Subcutaneous adipose tissue (tissue), 4 donors: ENCODE measurements around the gene CA12. TPM values are rescaled to one million over a fixed set of nuclear protein-coding genes. Genes with fewer than 3 reads are reported as not detected.

Source experiments
- total RNA-seq, 4 donors: library from RNA; depleted of rRNA; stranded (reverse); fragments of >200 nt; gene quantifications; one replicate each; pipeline ENCODE4 v1.1.0, GENCODE V29; 2016
- TF ChIP-seq, protein P1 (sequence below): fragments of 450-650 bp; IDR thresholded peaks from one replicate; pipeline ENCODE4 v1.5.1; 2016; ENCODE audit warnings: low read depth, mild to moderate bottlenecking, control low read depth, antibody characterized with exemption, moderate library complexity

Gene CA12
- total RNA-seq, 4 donors from 2014 or later = 1.5 to 16.3 (median 3.7) TPM

GRCh38 chr15:63391669-63392360 lies 10.2 kb upstream of the CA12 start:
- TF ChIP-seq, protein P1, sequence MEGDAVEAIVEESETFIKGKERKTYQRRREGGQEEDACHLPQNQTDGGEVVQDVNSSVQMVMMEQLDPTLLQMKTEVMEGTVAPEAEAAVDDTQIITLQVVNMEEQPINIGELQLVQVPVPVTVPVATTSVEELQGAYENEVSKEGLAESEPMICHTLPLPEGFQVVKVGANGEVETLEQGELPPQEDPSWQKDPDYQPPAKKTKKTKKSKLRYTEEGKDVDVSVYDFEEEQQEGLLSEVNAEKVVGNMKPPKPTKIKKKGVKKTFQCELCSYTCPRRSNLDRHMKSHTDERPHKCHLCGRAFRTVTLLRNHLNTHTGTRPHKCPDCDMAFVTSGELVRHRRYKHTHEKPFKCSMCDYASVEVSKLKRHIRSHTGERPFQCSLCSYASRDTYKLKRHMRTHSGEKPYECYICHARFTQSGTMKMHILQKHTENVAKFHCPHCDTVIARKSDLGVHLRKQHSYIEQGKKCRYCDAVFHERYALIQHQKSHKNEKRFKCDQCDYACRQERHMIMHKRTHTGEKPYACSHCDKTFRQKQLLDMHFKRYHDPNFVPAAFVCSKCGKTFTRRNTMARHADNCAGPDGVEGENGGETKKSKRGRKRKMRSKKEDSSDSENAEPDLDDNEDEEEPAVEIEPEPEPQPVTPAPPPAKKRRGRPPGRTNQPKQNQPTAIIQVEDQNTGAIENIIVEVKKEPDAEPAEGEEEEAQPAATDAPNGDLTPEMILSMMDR = no peak

DNA sequence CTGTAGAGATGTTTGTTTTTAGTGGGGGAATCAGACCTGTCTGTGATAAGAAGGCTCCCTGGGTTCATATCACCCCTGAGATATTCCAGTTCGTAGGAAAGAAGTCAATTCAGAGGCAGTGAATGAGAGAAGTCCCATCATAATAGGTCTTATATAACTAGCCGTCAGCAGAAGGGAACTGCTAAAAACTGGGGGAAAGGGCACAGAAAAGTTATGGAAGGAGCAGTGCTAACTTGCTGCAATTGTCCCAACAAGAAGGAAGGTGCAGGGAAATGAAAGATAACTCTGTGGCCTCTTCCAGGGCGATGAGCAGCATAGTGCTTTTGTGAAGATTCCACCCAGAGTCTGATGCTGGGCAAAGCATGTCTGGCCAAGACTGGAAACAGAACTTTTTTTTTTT lies 9.0 kb upstream of the CA12 start:
- TF ChIP-seq, protein P1 = no peak

GRCh38 chr15:63389902-63390670 lies 8.4 kb upstream of the CA12 start:
- TF ChIP-seq, protein P1 = no peak

- TF ChIP-seq, protein P1 = no peak
These were observed 6.9 kb upstream of the CA12 start for GRCh38 chr15:63388511-63388910.

GRCh38 chr15:63387748-63388493 lies 6.3 kb upstream of the CA12 start:
- TF ChIP-seq, protein P1 = no peak

DNA sequence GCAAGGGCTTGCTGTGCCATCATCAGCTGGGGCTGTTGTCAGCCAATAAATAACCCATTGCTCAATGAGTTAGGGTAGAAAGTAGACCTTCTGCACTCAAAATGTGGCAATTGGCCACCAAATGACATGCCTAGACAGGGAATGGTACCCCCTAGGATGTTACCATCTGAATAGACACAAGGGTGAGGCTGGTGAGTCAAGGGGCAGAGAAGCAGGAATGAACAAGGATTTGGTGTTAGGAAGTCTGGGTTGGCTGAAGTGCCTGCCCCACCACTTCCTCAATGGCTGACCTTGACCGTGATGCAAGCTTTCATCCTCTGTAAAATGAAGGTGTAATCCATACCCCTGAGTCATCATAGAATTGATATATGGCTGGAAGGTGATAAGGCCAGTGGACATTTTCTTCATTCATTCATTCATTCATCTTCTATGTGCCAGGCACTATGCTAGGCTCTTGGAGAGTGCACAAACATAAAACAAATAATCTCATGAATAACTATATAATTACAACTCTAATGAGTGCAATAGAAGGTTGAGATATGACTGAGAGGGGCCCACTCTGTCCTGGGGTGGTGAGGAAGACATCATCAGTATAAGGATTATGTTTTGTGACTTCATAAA lies 4.4 kb upstream of the CA12 start:
- TF ChIP-seq, protein P1 = no peak
